Epidermal melanocyte (primary cell): Measurements from ENCODE around the gene TLX1.

Experiments used
- DNase-seq: peaks from one replicate; pipeline ENCODE4 v3.0.0; 2011; ENCODE audit warnings: low spot score; ENCODE audit not compliant: insufficient read length

Gene TLX1

GRCh38 chr10:101130984-101131961, at the start of gene TLX1:
Gene TLX1, plus strand, starts transcription at chr10:101131300. Its CDS starts 242 bp downstream, at chr10:101131542.
- DNase-seq: no peak

DNA sequence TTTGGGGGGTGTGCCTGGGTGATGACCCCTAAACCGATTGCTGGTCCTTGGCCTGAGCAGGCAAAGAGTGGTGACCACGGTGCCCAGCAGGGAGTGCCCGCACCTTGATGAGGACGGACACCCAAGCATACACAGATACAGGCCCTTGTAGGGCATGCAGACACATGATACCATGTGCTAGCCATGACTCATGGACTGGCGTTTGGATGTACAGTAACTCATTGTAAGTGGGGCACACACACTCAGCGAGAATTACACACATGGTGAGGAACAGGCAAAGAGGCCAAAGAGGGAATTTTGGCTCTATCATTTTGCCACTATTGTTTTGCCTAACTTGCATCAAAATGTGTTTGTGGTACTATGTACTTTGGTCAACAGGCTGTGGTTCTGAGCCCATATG, 45.3 kb upstream of the TLX1 start:
- no peak for DNase-seq

DNA sequence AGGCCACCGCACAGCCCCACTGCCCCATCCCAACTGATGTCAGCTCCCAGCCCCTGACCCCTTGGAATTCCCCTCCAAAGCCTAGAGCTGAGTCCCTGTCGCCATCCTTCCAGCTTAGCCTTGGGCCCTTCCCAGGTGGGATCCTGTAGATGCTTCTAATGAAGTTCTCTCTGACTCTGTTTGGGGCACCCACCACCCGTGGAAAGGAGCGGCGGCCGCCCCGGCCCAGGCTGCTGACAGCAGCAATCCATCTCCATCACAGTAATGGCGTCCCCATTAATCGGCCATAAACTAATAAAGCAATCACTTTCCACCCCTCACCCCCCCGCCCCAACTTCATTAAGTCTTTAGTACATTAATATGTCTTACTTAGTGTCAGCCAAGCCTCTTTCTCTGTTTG, 43.7 kb upstream of the TLX1 start:
- no peak for DNase-seq

GRCh38 chr10:101087965-101088364, 43.1 kb upstream of the TLX1 start:
- no peak for DNase-seq

DNA sequence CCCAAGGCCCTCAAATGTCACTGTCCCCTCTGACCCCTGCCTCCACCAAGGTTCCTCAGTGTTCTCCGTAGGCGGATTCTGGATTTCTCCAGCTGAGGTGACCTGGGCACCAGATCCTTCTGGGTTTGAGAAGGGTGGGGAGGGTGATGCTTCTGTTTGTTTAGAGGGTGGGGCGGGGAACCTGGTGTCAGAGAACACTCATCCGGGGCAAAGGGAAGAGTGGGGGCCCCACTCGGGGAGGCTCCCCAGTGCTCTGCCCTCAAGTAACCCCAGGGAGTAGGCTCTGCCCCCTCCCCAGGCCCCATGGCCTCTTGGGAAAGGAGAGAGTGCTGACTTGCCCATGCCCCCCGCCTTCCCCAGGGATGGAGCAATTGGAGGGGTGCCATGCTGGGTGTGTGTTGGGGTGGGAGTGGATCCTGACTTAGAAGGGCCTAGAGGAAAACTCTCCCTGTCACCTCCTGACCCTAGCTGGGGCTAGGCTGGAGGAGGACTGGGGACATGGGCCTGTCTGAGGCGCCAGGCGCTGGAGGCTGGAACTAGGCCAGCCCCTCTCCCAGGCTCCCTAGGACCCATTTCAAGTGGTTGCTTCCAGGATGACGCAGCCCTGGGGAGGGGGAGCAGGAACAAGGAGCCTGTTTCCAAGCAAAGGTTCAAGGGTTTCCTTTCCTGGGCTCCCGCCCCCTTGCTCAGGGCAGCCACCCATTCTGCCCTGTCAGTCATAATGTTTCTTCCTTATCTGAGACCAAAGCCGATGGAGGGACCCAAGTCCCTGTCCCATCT, 41.4 kb upstream of the TLX1 start:
- no peak for DNase-seq

GRCh38 chr10:101090597-101090996, 40.5 kb upstream of the TLX1 start:
- no peak for DNase-seq

DNA sequence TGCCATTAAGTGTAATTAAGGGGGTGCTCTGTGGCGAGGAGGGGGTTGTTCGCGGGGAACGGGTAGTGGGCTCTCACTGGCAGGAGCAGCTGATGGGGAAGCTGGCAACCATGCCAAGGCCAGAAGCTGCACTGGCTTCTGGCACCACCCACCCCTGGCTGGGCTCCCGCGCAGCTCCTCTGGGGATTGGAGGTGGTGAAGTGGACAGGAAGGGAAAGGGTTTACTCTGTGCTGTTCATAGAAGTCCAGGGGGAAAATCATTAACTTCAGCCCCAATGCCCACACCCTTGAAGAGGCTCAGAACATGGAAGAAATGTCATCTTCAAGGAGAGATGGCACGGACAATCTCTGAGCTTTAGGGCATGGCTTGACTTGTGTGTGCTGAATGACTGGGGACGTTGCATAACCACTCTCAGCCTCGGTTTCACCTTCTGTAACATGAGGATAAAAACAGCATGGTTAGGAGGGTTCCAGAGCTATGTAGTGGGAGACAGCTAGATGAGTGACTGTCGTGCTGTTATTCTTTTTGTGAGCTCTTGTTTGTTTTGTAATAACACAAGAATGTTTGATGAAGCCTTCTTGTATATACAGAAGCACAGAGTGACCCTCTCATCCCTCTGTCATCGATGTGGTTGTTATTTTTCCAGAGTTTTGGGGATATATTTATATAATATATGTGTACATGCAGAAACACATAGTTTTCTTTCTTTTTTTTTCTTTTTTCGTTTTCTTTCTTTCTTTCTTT, 39.4 kb upstream of the TLX1 start:
- DNase-seq: no peak

DNA sequence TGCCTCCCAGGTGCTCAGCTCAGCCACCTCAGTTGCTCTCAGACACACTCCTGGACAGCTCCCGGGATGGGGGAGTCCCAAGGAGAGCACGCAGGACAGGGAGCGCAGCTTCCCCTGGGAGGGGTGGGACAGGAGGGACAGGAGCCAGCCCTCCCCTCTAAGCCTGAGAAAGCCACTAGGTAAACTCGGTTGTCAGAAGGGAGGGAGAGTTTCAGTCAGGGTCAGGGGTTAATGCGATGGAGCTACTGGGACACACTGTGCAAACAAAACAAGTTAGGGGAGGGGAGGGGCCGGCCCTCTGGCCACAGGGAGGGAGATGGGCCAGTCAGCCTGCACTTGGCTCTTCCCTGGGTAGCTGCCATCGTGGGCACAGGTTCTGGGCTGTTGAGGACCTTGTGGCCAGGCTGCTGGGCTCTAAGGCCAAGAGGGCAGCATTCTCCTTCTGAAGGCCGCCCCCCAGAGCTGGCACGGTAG, 38.2 kb upstream of the TLX1 start:
- no peak for DNase-seq

- no peak for DNase-seq
Observed at GRCh38 chr10:101094121-101094879, 36.8 kb upstream of the TLX1 start.

- DNase-seq: no peak
Observed at GRCh38 chr10:101095004-101095403, 36.1 kb upstream of the TLX1 start.

- peak; percentile 60 for DNase-seq
Observed at GRCh38 chr10:101095550-101096213, 35.4 kb upstream of the TLX1 start.

DNA sequence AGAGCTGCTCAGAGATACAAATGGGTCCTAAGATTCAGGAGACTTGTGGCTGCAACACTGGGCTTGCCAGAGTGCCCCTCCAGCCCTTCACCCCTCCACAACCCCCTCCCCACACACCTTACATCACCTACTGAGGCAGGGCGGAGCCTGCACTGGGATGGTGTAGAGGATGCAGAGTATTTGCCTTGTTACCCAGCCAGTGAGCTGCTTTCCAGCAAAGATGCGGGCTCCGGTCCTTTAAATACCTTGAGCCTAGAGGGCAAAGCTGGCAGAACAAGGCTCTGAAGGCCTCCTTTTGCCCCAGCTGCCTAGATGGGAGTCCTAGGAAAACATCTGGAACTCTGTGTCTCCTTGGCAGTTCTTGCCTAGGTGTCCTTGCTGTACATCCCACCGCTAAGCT, 34.7 kb upstream of the TLX1 start:
- no peak for DNase-seq

DNA sequence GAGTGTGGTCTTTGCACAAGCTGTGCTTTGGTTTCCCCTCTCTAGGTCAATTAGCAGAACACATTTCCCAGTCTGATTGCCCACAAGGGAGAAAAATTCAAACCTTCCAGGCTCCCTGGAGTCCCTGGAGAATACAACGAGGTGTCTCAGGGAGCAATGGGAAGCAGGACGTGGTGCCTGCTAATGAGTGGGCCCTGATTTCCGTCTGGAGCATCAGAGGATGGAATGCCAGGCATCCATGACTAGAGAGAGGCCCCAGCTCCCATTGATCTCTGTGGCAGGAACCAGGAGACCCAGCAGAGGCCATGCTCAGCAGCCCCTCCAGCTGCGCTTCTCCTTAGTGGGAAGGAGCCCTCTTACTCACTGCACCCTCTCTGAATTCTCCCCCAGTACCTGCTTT, 33.2 kb upstream of the TLX1 start:
- no peak for DNase-seq

- DNase-seq: no peak
Observed at GRCh38 chr10:101099901-101100300, 31.2 kb upstream of the TLX1 start.

DNA sequence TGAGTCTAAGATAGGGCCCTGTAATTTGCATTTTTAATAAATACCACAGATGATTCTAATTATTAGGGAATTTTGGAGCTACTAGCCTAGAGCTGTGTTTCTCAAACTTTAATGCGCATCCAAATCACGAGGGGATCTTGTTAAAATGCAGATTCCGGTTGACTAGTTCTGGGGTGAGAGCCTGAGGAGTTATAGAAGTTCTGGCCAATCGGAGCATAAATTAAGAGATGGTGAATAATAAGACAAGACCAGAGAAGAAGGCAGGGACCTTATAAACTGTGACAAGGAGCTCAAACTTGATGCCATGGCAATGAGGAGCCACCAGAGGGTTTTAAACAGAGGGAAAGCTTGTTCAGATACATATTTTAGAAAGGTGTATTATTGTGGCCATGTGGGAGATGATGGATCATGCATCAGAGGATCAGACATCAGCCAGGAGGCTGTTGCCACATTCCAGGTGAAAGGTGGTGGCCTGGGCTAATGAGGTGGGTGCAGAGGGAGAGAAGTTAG, 29.7 kb upstream of the TLX1 start:
- DNase-seq: no peak

GRCh38 chr10:101103430-101103829, 27.7 kb upstream of the TLX1 start:
- DNase-seq: no peak

GRCh38 chr10:101106351-101106750, 24.7 kb upstream of the TLX1 start:
- DNase-seq: no peak

DNA sequence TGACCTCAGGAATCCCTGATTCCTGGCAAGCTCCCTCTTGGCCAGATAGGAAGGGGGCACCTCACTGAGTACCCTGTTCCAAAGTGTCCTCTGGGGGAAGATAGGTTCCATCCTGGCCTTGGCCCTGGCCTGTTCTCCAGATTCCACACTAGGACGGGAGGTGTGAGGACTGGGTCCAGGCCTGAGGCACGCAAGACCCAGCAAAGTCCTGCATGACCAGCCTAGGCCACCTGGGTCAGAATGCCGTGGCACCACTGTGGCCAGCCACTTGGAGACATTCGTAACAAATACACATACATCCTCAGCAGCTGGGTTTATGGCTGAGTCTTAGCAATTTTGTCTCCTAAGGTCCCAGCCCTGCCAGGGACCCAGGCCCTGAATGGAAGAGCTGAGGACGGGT, 23.3 kb upstream of the TLX1 start:
- no peak for DNase-seq

DNA sequence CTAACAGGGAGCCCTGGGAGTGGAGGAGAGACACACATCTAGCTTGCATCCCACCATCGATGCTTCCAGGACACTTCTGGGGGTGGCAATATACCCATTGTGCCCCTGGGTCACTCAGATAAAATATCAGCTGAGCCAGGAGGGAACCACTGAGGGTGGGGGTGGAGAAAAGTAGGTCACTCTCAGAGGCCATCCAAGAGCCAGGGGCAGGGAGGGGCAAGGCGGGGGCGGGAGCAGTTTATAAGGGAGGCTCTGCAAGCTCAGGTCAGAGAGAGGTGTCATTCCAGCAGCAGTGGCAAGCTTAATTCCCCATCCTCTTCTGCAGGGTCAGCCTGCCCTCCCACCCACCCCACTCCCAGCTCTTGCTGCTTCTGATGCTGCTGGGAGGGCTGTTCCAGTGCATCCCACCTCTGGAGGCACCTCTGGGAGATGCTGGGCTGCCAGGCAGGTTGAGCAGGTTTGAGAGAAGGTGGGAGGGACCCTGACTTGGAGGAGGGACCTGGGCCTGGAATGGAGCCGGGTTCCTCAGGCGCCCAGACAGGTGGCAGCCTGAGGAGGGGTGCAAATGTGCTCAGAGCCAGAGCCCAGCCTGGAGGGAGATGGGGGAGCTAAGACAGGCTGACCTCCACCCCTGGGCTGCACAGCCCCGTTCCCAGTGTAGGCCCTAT, 20.1 kb upstream of the TLX1 start:
- DNase-seq: no peak

- no peak for DNase-seq
Observed at GRCh38 chr10:101111547-101111946, 19.6 kb upstream of the TLX1 start.
